D721Med (cell line): ENCODE data around the gene KCNH3.

Experiments used
- DNase-seq: peaks from one replicate; pipeline ENCODE4 v3.0.0; 2011; ENCODE audit warnings: low spot score; ENCODE audit not compliant: insufficient read length
- FAIRE-seq: peaks from 2 replicates; lab custom pipeline; 2011; peaks lifted over from hg19 to GRCh38; lab: Jason Lieb, UNC
- TF ChIP-seq, protein P1 (sequence below): IDR thresholded peaks from 2 replicates; pipeline ENCODE4 v1.5.1; 2012; ENCODE audit warnings: mild to moderate bottlenecking, control low read depth; ENCODE audit not compliant: insufficient read depth; ENCODE audit errors: missing control alignments

Gene KCNH3

DNA sequence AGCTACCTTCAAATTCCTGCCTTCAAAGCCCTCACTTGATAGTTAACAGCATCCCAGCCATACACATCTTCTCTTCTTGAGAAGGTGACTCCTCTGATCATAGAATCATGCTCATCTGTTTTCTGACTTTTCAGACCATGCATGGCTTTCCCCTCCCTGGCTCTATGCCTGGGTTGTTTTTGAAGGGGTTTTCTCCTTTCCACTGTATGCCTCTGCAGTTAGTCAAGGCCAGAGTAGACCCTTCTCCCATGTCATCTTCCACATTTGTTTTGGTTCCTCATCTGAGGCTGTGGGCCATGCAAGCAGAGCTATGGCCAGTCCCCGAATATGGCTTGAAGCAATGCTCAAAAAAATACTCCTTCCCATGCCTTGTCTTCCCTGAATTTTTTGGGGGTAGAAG is 43.4 kb downstream of the KCNH3 start:
- FAIRE-seq = no peak
- DNase-seq = no peak
- TF ChIP-seq, protein P1, sequence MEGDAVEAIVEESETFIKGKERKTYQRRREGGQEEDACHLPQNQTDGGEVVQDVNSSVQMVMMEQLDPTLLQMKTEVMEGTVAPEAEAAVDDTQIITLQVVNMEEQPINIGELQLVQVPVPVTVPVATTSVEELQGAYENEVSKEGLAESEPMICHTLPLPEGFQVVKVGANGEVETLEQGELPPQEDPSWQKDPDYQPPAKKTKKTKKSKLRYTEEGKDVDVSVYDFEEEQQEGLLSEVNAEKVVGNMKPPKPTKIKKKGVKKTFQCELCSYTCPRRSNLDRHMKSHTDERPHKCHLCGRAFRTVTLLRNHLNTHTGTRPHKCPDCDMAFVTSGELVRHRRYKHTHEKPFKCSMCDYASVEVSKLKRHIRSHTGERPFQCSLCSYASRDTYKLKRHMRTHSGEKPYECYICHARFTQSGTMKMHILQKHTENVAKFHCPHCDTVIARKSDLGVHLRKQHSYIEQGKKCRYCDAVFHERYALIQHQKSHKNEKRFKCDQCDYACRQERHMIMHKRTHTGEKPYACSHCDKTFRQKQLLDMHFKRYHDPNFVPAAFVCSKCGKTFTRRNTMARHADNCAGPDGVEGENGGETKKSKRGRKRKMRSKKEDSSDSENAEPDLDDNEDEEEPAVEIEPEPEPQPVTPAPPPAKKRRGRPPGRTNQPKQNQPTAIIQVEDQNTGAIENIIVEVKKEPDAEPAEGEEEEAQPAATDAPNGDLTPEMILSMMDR = no peak

DNA sequence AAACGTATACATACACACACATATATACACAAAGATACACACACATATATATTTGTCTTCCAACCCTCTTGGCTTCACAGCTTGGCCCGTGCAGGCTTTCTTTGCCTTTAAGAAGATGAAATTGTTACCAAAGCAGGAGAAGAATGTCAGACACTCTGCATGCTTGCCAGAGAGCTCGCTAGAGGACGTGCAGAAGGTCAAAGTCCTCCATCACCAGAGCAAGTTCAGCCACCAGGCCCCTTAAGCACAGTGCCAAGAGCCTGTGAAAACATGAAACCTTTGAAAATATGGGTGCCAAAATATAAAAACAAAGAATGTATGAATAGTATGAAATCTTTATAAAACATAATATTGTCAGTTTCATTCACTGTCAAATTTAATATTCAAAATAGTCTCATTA is 44.0 kb downstream of the KCNH3 start:
- DNase-seq (no peak), FAIRE-seq (no peak)
- TF ChIP-seq, protein P1 = no peak

DNA sequence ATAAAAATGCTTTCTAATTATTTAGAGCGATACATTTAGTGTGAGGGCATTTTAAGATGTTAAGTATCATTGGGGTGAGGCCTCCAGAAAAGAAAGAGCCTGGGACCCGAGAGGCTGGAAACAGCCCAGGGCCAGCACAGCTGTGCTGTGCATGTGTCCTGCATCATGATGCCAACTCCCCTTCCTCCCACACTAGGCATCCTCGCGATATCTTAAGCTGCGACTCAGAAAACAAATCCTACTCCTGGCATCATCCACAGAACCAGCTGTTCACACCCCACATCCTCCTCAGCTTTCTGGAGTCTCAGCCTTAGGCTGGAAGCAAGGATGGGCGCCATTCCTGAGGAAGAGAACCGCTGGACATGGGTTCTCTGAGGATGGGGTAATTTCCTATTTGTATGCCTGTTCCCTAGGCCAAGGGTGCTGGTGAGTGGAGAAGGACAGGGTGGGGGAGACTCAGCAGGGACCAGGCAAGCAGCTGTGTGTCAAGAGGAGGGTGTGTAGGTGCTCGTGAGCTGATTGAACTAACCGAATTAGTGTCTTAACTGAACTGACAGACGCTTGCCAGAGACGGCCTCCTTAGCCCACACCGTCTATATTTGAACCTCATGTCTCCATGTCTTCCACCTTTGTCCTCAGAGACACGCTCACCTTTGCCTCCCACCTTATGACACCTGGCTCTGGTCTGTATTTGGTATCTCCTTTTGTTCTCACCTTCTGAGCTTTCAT is 44.7 kb downstream of the KCNH3 start:
- FAIRE-seq = no peak
- DNase-seq = no peak
- TF ChIP-seq, protein P1 = no peak

DNA sequence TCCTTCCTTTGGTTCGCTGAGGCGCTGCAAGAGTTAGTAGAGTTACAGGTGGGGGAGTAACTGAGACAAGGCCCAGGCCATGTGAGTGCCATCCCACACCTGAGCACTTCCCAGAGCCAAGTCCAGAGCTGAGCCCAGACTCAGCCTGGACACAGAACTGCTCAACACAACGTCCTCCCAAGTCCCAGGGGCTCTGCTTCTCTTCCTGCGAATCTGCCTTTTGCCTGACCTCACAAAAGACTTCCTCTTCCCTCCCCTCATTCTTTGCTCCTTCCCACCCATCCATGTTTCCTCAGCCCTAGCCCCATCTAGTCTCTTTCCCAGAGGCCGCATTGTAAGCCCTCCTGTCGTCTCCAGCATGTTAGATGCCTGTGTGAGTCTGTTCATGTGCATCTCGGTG is 45.8 kb downstream of the KCNH3 start:
- FAIRE-seq = no peak

DNA sequence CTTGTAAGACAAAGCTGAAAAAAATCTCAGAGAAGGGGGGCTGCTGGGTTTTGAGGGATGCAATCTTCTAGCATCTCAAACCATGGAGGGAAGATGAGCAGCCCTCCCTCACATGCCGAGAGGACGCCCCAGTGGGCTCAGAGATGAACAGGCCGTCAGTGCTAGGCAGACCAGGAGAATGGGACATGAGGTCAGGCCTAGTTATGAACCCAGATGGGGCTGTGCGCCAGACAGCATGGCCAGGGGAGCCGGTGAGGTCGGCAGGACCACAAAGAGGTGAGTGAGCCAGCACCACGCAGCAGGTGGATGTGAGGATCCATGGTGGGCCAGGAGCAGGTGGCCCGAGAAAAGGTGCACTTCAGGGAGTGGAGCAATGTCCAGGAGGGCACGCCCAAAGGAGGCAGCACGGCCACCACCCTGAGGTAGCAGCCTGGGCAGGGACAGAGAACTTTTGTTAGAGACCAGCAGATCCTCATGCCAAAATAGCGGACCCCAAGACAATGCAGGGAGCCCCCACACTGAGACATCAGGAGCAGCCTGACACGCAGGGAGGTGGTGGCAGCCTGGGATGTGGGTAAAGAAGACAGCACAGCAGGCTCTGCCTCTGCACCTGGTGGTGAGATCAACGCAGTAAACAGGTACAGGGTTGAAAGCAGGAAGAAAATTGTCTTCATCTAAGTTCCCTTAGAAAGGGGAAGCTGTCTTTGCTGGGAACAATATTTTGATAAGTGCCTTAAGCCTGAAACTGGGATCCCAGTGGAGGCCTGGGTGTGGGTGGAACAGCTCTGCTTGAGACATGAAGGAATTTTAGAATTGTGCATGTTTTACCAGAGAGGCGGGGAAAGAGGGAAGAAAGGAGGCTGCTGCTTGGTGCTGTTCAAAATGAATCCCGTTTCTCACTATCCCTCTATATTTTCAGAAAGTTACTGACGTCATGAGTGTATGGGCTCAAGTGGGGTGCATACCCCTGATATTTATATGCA is 46.9 kb downstream of the KCNH3 start:
- FAIRE-seq = no peak
- DNase-seq = no peak
- TF ChIP-seq, protein P1 = no peak

More for the DNA sequence above, 45.8 kb downstream of the KCNH3 start:
- DNase-seq = no peak
- TF ChIP-seq, protein P1 = no peak

DNA sequence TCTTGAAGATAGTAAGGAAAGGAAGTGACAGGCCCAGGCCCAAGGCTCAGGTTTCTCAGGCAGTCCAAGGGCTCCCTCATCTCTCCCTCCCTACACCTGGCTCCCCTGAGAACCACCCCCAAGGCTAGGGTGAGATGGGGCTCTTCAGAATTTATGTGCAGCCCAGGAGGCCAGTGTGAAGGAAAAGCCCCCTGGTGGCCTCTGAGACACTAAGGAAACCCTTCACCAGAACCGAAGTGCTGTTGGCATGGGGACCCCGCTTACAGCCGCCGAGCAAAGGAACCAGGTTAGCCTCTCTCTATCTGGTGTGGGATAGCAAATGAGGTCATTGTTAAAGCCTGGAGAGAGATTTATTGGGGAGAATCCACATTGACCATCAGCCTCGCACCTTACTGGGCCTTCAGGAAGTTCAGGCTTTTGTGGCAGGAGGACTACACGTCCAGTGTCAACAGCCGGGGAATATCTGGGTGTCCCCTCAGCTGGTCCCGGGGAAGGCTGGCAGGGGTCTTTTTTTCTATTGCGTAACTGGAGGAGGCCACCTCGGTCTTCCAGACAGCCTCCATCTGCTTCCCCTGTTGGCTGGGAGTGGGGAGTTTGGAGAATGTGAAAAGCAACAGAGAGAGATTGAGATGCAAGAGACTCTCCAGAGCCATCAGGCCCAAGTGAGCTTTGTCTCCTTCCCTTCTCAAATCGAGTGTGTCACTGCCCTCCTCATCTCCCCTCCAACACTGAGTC is 48.5 kb downstream of the KCNH3 start:
- DNase-seq (no peak), FAIRE-seq (no peak)
- TF ChIP-seq, protein P1 = no peak
